Measurements from ENCODE around the gene HHLA2.
"Not testable (repeated sequence)": the region's sequence is repeated elsewhere in the genome, so short reads cannot be mapped to it uniquely, and the experiment has no call there.

HHLA2 gene

DNA sequence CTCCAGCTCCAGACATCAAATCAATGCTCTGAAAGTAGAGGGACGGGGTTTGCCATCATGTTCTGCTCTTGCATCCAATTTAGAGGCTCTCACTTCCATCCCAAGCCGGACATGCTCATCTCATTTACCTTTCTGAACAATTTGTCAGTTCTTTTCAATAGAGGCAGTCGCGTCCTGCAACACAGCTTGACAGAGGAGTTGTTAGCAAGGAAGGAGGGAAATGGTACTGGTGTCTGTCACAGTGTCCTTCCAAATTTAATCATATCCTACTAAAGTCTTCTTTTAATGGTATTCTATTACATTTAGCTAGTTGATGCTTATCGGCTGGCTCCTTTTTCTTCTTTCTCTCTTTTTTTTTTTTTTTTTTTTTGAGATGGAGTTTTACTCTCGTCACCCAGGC, 45.6 kb downstream of the HHLA2 start:
- no peak for DNase-seq (ENCODE audit: low read depth in 3 of 3, low spot score in 1 of 3)

DNA sequence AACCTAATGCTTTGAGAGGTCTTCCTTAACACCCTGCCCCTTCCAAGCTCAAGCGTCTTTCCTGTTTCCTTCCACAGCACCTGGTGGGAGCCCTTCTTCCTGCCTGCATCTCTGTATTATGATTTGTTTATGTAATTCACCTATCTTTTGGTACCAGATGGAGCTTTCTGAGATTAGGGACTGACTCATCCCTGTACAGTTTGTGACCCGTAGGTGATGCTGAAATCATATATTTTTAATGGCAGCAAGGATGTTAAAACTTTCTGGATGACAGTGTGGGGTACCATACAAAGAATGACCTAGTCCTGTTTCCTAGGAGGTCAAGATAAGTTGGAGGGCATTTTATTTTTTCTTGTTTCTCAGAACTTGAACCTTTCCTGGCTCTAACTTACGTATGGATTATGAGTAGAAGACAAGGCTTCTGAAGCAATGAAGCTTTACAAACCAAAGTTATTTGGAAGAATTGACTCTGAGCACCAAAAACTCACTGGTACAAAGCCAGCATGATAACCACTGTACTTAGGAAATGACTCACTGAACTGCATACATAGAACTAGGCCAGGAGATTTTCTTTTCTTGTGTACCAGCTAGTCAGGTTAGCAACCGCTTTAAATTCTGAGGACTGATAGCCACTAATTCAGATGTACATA, 46.6 kb downstream of the HHLA2 start:
- DNase-seq (ENCODE audit: low read depth in 3 of 3, low spot score in 1 of 3) = no peak

DNA sequence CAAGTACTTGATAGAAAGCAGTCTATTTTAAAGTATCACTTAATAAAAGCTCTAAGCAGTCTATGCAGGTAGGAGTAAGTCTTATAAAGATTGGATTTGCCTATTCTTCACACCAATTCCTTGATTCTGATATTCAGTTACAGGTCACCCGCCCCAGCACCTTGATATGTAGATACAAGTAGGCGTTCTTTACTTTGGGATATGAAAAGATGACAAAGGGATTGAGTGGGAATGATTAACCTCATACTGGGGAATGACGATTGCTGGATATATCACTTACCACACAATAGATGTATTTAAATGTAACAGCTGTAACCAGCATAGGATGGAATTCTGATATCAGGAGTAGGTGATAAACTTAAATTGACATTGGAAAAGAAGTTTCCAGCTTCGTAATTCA, 47.1 kb downstream of the HHLA2 start:
- DNase-seq (ENCODE audit: low read depth in 3 of 3, low spot score in 1 of 3) = no peak

DNA sequence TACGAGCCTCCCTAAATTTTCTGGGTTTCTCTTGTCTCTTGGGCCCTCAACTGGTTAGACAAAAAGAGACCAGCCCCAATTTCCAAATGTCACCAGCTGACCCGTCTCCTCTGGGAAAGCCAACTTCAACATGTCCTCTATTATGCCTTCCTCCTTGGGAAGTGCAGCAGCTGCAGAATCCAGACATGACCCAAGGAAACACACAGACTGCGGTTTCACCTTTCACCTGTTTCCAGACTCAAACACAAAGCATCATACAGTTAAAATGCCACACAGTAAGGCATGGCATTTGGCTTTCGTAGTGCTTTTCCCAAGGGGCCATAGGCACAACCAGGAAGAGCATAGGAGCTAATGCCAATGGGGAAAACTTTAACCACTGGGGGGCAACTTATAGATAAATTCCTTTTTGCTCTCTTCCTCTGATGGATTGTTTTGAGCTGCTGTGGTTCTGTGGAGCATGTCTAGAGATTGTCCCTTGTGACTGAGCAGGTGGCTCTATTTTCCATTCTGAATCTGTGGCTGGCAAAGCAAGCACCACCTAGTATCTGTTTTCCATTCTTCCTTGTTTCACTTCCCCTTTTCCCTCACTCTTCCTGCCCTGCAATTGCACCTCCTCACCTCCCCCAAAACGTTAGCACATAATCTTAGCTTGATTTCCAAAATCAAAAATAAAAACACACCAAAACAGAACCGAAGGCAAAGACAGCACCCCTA, 49.3 kb downstream of the HHLA2 start:
- no peak for DNase-seq (ENCODE audit: low read depth in 3 of 3, low spot score in 1 of 3)

DNA sequence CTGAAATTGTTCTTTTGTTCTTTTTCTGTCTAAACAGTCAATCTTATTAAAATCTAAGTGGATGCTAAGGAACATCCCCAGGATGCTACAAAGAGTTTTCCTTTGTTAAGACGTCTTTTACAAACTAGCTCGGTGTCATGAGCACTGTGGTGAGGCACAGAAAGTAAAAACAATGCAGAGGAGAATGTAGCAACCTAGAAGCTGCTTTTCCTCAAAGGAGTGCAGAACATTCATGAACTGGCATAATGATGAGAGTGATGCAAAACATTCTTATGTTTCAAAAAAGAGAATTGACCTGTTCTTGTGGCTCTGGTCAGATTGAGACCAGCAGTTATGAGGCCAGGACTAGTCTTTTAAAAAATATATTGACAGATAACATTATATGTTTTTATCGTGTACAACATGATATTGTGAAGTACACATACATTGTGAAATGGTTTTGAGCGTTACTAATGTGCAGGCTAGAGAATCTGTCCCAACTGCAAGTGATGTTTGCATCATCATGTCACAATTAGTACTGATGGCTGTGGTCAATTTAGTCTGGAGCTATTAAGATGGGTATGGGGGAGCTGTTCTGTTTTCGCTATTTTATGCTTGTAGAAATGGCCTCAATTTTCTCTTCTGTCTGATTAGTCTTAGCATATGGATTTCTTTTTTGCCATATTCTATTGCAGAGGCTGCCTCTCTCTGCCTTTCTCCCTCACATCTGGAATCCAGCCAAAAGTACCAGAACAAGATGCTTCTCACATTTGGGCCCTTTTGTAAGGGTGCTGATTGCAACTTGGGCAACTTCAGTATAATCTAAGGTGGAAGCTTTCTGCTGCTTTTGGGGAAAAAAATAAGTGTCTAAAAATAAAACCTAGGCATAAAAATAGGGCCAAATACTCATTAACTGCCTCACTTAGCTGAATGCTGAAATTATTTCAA, 50.2 kb downstream of the HHLA2 start:
- no peak for DNase-seq (ENCODE audit: low read depth in 3 of 3, low spot score in 1 of 3)

DNA sequence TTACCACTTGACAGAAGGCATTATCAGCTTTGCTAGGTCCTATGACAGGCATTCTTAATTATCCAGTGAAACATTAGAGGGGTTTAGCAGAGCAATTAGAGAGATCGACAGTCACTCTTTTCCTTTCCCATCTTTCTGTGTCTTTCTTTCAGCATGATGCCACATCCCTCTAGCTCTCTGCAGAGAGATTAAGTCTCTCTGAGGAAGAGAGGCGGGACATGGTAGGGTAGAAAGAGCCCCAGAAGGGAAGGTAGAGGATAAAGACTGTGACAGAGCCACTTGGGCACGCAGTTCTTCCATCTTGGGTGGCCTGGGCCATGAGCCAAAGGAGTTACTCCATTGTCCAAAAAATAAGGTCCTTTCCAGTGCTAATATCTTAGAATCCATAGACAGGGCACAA, 55.8 kb downstream of the HHLA2 start:
- DNase-seq (ENCODE audit: low read depth in 3 of 3, low spot score in 1 of 3) = no peak

DNA sequence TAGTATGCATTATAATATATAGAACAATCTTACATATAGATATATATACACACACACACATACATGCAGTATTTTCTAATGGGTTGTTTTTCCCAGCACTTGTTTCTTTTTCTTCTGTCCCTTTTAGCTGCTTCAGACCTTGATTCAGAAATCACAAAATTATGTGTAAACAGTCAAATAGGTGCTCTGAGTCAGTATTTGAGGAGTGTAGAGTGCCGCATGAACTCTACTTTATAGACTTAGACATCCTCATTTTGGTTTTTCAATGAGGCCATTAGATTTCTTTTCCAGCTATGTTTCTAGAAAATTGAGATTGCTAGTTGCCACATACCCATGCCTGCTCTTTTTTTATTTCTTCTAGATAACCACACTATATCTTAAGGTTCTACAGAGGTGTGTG, 58.2 kb downstream of the HHLA2 start:
- no peak for DNase-seq (ENCODE audit: low read depth in 3 of 3, low spot score in 1 of 3)

DNA sequence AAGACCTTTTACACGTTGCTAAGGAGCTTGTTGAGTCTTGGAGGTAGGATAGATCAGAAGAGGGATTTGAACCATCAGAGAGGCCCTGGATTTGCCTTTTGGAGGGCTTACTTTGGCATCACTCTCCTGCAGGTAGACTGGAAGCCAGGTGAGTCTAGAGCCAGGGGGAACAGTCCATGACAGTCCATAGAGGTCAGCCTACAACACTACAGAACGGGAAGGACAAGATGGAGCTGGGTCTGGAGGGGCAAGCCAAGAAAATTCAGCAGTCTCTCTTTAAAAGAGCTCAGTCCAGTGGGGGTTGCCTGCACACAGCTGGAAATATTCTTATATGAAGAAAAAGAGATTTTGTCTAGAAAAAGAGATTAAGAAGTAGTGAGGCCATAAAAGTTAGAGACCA, 60.7 kb downstream of the HHLA2 start:
- DNase-seq (ENCODE audit: low read depth in 3 of 3, low spot score in 1 of 3) = no peak

DNA sequence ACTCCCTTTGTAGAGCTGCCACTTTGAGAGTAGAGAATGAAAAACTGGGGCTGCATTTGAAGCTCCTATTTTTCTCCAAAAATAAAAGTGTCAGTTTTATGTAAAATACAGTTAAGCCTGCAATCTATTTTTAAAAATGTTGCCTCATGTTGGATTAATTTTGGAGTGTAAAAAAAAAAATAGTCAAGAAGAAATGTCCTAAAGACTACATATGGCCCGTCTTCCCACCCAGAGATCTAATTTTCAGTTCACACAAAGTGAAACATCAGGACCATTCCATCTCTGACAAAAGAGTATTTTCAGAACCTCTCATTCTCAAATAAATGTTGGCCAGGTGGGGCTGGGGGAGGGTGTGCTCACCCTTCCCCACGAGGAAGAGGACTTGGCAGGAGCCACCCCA, 62.7 kb downstream of the HHLA2 start:
- DNase-seq (ENCODE audit: low read depth in 3 of 3, low spot score in 1 of 3) = no peak

DNA sequence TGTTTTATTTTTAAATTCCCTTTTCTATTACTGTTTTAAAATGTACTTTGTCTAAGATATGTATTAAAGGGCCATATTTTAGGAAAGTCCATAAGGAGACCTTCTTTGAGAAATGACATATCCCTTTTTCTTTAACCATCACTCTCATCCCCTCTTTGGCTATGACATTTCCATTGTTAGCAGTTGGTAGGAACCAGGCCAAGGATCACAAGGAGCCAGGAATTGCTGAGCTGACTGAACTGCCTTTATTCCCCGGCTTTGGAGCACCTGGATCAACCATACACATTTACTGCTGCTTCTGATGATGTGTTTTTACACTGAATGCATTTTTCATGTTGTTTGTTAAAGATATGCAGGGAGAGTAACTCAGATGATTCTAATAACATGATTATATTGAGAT, 79.7 kb downstream of the HHLA2 start:
- no peak for DNase-seq (ENCODE audit: low read depth in 3 of 3, low spot score in 1 of 3)

DNA sequence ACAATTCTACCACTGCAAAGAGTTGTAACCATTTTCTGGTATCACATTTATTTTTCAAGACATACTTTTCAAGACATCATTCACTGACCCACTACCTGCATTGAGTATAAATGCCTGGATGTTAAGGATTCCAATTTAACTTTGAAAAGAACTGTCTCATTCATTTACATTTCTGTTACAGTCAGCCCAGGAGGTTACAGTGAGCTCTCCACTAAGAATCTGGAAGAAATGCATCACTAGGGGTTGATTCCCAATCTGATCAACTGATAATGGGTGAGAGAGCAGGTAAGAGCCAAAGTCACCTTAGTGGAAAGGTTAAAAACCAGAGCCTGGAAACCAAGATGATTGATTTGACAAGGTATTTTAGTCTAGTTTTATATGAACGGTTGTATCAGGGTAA, 81.0 kb downstream of the HHLA2 start:
- DNase-seq (ENCODE audit: low read depth in 3 of 3, low spot score in 1 of 3) = no peak

DNA sequence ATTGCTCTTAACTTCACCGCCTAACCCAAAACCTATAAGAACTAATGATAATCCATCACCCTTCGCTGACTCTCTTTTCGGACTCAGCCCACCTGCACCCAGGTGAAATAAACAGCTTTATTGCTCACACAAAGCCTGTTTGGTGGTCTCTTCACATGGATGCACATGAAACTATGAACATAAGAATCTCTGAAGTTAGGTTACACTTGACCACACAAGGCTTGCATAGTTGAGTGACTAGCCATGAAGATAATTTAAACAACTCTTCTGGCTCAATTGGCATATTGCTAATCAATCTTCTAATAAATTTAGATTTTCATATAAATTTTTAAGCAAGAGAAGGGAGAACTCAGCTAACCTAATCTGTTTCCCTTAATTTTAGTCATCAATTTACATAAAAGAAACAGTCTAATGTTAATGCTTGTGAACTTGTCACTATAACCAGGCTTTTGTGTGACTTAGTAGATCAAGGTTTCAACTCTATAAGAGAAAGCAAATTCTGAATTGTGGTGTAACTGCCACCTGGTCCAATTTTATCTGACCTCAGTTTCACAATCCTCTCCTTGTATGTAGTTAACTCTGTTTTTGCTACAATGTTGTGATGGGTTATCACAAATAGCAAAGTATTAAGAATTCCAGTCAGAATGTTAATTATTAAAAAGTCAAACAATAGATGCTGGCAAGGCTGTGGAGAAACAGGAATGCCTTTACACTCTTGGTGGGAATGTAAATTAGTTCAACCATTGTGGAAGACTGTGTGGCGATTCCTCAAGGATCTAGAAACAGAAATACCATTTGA, 82.0 kb downstream of the HHLA2 start:
- DNase-seq (ENCODE audit: low read depth in 3 of 3, low spot score in 1 of 3) = no peak

DNA sequence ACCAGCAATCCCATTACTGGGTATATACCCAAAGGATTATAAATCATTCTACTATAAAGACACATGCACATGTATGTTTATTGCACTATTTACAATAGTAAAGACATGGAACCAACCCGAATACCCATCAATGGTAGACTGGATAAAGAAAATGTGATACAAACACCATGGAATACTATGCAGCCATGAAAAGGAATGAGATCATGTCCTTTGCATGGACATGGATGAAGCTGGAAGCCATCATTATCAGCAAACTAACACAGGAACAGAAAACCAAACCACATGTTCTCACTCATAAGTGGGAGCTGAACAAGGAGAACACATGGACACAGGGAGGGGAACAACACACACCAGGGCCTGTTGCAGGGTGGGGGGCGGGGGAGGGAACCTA, 82.6 kb downstream of the HHLA2 start:
- not testable (repeated sequence) for DNase-seq (ENCODE audit: low read depth in 3 of 3, low spot score in 1 of 3)

DNA sequence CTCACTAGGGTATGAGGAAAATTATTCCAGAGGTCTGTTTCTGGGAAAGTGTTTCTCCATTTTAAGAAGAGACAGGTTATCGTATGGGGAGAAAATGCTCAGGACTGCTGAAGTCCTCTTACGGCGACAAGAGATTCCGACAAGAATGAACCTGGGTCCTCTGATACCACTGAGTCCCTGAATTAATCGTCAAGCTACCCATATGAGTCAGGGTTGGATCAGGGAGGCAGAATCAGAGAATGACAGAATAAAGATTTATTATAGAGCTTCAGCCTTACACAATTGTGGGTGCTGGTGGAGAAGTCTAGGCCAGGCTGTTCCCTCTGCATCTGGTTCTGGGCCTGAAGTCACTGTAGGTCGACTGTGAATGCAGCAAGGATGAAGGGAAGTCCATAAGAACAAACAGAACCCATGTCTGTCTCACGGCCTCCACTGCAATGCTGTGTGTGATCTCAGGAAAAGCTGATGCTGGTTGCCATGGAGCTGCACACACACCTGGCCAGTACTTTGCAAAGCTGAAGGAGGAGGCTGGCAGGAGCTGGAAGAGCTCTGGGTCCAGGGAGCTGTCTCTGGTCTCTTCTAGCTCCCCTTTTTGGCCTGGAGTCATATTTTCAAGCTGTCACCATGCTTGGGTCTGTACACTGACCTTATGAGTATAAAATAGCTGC, 83.9 kb downstream of the HHLA2 start:
- DNase-seq (ENCODE audit: low read depth in 3 of 3, low spot score in 1 of 3) = no peak

DNA sequence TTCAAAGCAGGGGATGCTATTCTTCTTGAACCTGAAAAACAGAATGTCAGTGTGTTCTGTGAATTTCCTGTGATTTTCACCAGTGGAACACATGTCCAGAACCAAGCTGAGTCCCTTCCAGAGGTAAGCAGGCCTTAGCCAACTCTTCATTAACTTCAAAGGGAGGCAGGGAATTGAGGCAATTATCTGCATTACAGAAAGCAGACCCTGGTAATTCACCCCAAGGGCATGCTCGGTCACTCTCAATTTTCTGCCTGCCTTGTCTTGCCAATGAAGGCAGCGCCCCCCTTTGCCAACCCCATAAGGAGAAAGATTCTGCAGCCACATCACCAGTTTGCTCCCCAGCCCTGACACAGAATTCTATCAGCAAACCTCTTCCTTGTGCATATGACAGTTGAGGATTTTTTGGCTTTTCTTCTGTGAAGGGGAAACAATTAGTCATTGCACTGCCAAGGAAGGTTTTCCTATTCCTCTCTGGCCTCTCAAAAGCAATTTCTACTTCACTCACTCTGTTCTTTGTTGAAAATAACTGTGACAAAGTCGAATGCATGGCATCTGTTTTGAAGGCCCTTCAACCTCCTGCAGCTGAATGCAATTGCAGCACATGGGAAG, 85.3 kb downstream of the HHLA2 start:
- no peak for DNase-seq (ENCODE audit: low read depth in 3 of 3, low spot score in 1 of 3)

DNA sequence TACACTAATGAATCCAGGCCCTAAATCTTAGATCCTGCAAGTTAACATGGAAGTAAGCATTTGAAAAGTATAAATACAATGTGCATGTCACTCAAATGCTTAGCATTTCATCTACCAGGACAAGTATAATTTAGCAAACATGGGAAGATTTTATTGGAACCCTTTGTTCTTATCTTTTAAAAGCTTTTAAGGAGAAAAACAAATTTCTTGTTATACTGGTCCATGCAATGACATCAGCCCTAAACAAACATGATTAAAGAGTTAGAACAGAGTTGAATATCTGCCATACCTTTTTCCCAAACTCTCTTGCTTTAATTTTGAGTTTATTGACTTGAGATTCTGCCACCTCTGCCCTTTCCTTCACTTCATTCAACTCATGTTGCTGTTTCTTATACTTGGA, 87.0 kb downstream of the HHLA2 start:
- no peak for DNase-seq (ENCODE audit: low read depth in 3 of 3, low spot score in 1 of 3)

DNA sequence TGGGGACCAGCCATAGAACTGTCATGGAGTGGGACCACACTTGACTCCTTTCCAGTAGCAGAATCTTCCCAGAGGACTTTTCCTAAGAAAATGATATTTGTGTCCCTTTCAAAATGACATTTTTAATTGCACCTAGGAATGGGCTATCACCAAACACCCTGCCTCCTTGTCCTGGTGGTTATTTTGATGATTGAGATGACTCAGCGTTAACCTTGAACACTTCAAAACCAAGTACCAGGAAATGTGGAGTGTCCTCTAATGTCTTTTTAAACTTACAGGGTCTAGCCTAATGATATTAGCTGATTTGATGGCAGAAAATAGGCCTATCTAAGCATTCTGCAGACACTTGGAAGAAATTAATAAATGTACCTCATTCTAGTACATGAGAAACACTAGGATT, 90.7 kb downstream of the HHLA2 start:
- DNase-seq (ENCODE audit: low read depth in 3 of 3, low spot score in 1 of 3) = no peak

DNA sequence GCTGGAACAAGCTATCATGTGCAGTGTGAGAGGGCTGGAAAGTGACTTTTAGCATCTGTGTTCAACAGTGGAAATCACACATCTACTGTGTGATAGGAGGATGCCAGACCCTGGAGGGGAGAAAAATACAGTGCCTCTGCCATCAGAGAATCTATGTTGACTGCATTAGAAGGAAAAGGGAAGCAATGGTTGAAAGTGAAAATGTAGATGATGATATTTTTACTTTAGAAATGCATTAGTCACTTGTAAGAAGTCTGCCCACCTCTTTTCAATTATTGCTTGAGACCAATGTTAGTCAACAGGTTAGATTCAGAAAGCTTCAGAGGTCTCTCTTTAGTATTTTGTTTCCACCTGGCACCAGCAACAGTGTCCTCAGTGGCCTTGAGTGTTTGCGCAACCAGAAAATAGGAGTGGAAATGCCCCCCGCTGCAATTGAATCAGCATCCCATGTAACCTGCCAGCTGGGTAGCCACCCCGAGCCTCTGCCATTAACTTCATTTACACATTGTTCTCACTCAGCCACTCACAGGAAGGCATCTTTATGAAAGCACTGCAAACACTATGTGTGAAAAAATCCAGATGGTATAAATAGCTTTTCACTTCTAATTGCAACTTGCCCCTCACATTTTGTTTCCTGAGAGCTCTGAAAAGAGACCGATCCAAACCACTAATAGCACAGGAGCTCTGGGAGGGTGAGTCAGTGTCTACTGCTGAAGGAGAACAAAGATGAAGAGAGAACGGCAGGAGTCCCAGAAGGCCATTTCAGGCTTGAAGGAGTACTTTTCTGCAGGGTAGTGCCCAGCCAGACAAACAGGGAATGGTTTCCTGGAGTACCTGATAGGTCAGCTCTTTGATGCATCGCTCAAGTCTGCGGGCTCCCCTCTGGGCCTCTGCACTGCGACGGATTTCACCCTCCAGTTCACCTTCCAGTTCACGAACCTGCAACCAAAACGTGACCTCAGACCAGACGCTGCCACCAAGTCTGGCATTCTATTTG, 92.1 kb downstream of the HHLA2 start:
- DNase-seq (ENCODE audit: low read depth in 3 of 3, low spot score in 1 of 3) = no peak

DNA sequence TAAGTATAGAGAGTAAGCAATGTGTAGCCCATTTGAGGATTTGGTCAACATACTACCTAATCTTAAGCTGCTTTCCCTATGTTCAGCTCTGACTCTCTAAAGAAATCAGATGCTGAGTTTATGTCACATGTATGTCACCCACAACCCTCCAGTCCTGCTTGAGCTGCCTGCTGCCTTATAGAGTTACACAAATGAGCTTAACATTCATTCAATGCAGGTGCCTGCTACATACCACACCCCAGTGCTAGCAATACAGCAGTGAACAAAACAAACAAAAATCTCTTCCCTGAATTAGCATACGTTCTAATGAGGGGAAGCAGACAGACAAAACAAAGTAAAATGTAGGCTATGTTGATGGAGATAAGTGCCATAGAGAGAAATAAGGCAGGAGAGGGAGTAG, 93.0 kb downstream of the HHLA2 start:
- DNase-seq (ENCODE audit: low read depth in 3 of 3, low spot score in 1 of 3) = no peak
